Sigmoid colon (tissue), 4 donors: Measurements from ENCODE around the gene DENND4B.

Source experiments
- POLR2AphosphoS5 ChIP-seq, 4 donors: sonication (generic); formaldehyde crosslinking; IDR thresholded peaks; one replicate each; pipeline ENCODE4 v1.6.1; 2017; ENCODE audit warnings: antibody characterized with exemption in 4 of 4
- TF ChIP-seq, protein P1 (sequence below), 4 experiments: fragments of 450-650 bp in 3 of 4; fragments of 200-600 bp in 1 of 4; IDR thresholded peaks; one replicate each; pipeline ENCODE4 v1.5.1; 2016 to 2019; ENCODE audit warnings: antibody characterized with exemption in 4 of 4, mild to moderate bottlenecking in 3 of 4, moderate library complexity in 2 of 4

DNA sequence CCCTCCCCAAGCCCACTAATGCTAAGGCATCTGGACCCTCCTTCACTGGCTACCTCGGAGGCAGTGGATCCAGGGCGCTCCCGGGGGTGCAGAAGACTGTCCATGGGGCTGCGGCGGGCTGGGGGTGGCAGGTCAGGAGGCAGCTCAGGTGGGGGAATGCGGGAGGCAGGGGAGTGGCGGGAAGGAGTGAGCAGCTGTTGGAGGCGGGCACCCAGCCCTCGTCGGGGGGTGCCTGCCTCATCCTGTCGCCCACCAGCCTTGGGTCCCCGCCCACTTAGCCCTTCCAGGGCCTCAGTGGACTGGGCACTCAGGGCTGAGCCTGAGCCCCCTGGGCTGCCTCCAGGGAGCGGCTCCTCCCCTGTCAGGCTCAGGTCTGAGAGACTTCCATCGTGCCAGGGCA is 13.1 kb downstream of the DENND4B start:
- TF ChIP-seq, protein P1, sequence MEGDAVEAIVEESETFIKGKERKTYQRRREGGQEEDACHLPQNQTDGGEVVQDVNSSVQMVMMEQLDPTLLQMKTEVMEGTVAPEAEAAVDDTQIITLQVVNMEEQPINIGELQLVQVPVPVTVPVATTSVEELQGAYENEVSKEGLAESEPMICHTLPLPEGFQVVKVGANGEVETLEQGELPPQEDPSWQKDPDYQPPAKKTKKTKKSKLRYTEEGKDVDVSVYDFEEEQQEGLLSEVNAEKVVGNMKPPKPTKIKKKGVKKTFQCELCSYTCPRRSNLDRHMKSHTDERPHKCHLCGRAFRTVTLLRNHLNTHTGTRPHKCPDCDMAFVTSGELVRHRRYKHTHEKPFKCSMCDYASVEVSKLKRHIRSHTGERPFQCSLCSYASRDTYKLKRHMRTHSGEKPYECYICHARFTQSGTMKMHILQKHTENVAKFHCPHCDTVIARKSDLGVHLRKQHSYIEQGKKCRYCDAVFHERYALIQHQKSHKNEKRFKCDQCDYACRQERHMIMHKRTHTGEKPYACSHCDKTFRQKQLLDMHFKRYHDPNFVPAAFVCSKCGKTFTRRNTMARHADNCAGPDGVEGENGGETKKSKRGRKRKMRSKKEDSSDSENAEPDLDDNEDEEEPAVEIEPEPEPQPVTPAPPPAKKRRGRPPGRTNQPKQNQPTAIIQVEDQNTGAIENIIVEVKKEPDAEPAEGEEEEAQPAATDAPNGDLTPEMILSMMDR (IDR thresholded peaks at IDR 0.05): no peak
- no peak for TF ChIP-seq POLR2AphosphoS5 (IDR thresholded peaks at IDR 0.05)
